Panc1 (cell line): Measurements from ENCODE around the gene ETV7. TPM values are rescaled to one million over a fixed set of nuclear protein-coding genes. Genes with fewer than 3 reads are reported as not detected.

Source experiments
- ATAC-seq: fragments of 200-7000 bp; cut with Tn5 transposase; 2 replicates; pipeline ENCODE4 v1.9.1; 2020; ENCODE audit warnings: mild to moderate bottlenecking, moderate library complexity
- BruUV-seq: library from RNA; stranded (reverse); fragments of 400-500 nt; replicated peaks from 2 replicates; lab custom pipeline; 2021; lab: Mats Ljungman, UMichigan
- CTCF ChIA-PET: fragments of 300-600 bp; sonication (Branson Sonifier 250); formaldehyde crosslinking; loops from one replicate; lab custom pipeline; 2022; ENCODE audit warnings: antibody characterized with exemption; lab: Charles Lee
- POLR2A ChIA-PET: fragments of 300-600 bp; sonication (Branson Sonifier 250); formaldehyde crosslinking; loops from one replicate; lab custom pipeline; 2022; ENCODE audit warnings: antibody characterized with exemption; lab: Charles Lee
- DNase-seq: peaks from one replicate; pipeline ENCODE4 v3.0.0-alpha.2; 2010; ENCODE audit warnings: low read depth, low spot score
- H3K27ac ChIP-seq: 2 replicates; pipeline ENCODE4 v1.5.1; 2011; ENCODE audit warnings: mild to moderate bottlenecking, low read length, inconsistent platforms
- H3K27me3 ChIP-seq: fragments of 200-500 bp; sonication (Bioruptor generic); 2 replicates; pipeline ENCODE4 v1.6.0; 2014; ENCODE audit warnings: low read length, inconsistent platforms; ENCODE audit not compliant: control insufficient read depth, insufficient read depth
- H3K36me3 ChIP-seq: fragments of 200-500 bp; sonication (Bioruptor generic); 2 replicates; pipeline ENCODE4 v1.5.1; 2014; ENCODE audit warnings: inconsistent platforms, mild to moderate bottlenecking, low read length, moderate library complexity; ENCODE audit not compliant: control insufficient read depth, insufficient read depth
- H3K4me1 ChIP-seq: 2 replicates; pipeline ENCODE4 v1.5.1; 2011; ENCODE audit warnings: inconsistent platforms, mild to moderate bottlenecking, low read length, moderate library complexity; ENCODE audit not compliant: control insufficient read depth, insufficient read depth
- H3K4me3 ChIP-seq, 2 experiments: 2 replicates each; pipeline ENCODE4 v1.5.1; 2011 to 2012; ENCODE audit warnings: low read depth in 2 of 2, low read length in 2 of 2, mild to moderate bottlenecking in 2 of 2, inconsistent platforms in 1 of 2, moderate library complexity in 1 of 2
- H3K9me3 ChIP-seq: fragments of 200-500 bp; sonication (Bioruptor generic); 2 replicates; pipeline ENCODE4 v1.5.1; 2014; ENCODE audit warnings: low read depth, mild to moderate bottlenecking, inconsistent platforms, low read length, moderate library complexity; ENCODE audit not compliant: control insufficient read depth, insufficient read depth
- CTCF ChIP-seq: fragments of 450-650 bp; IDR thresholded peaks from 2 replicates; pipeline ENCODE4 v1.5.1; 2017; ENCODE audit warnings: mild to moderate bottlenecking
- POLR2AphosphoS5 ChIP-seq: IDR thresholded peaks from 2 replicates; pipeline ENCODE4 v1.6.1; 2012; ENCODE audit warnings: mild to moderate bottlenecking, low read depth, low read length, moderate library complexity
- REST ChIP-seq, 2 experiments: IDR thresholded peaks; 2 replicates each; pipeline ENCODE4 v1.6.1; 2011 to 2012; ENCODE audit warnings: low read depth in 2 of 2, control low read depth in 1 of 2, low read length in 1 of 2, mild to moderate bottlenecking in 1 of 2, moderate library complexity in 1 of 2; ENCODE audit not compliant: insufficient read depth in 1 of 2
- SIN3A ChIP-seq: IDR thresholded peaks from 2 replicates; pipeline ENCODE4 v1.6.1; 2012; ENCODE audit warnings: low read depth, mild to moderate bottlenecking, low read length, moderate library complexity, borderline replicate concordance; ENCODE audit not compliant: insufficient read depth
- TCF7L2 ChIP-seq: IDR thresholded peaks from 2 replicates; pipeline ENCODE4 v1.6.1; 2011; ENCODE audit warnings: mild to moderate bottlenecking, low read depth, low read length, inconsistent platforms
- in situ Hi-C: cut with HindIII; loops from 2 replicates; pipeline ENCODE4 v1.10.0; 2016; ENCODE audit warnings: low sequenced_read_pairs, low pct_unique_long_range_greater_than_20kb
- intact Hi-C: fragments of 100-400 bp; cut with micrococcal nuclease; formaldehyde crosslinking; loops from one replicate; pipeline ENCODE4 v1.10.0; 2022; ENCODE audit not compliant: unreplicated experiment
- total RNA-seq: library from RNA; stranded (reverse); gene quantifications from one replicate; pipeline ENCODE4 v1.2.1, GENCODE V29; 2021; ENCODE audit not compliant: unreplicated experiment

The ETV7 gene
- total RNA-seq, 1 experiment from 2014 or later, result 2.0 TPM

GRCh38 chr6:36334832-36335459 lies 52.5 kb downstream of the ETV7 start:
- TF ChIP-seq CTCF (no peak), TCF7L2 (no peak)
- H3K36me3 ChIP-seq, result no peaks in the 10 kb centered on the region
- no peak overlapping the region for H3K27ac ChIP-seq
- DNase-seq (no peak), ATAC-seq (0 out of 2 replicates have a peak, but pooled peaks have one; percentile 28)
- no peak overlapping the region for H3K4me3 ChIP-seq
- in situ Hi-C loops, result no loop called here
- intact Hi-C loops, result no loop called here
- ChIA-PET POLR2A (no interaction called here), CTCF (interaction anchor here (0.6 kb wide), 1 partner anchor 27 kb away, joined by 3 read pairs; no protein-coding TSS in a partner anchor)
- H3K4me1 ChIP-seq, result peaks cover 5% of the 10 kb centered on the region
- no peaks in the 10 kb centered on the region for H3K9me3 ChIP-seq
- no TSS peak for BruUV-seq
- H3K27me3 ChIP-seq, result peaks cover 16% of the 10 kb centered on the region

GRCh38 chr6:36333931-36334725 lies 53.3 kb downstream of the ETV7 start:
- Histone ChIP-seq H3K4me3 (no peak overlapping the region), H3K4me1 (peaks cover 5% of the 10 kb centered on the region), H3K9me3 (no peaks in the 10 kb centered on the region), H3K36me3 (no peaks in the 10 kb centered on the region), H3K27me3 (peaks cover 16% of the 10 kb centered on the region), H3K27ac (no peak overlapping the region)
- no TSS peak for BruUV-seq
- in situ Hi-C loops, result no loop called here
- CTCF ChIA-PET, result no interaction called here
- intact Hi-C loops, result no loop called here
- POLR2A ChIA-PET, result interaction anchor here (0.9 kb wide), 1 partner anchor 57 kb away, joined by 3 read pairs; no protein-coding TSS in a partner anchor
- no peak for TF ChIP-seq SIN3A
- no peak for TF ChIP-seq CTCF
- no peak for TF ChIP-seq POLR2AphosphoS5
- no peak for TF ChIP-seq TCF7L2
- no peak for TF ChIP-seq REST (IDR thresholded peaks at IDR 0.05; ENCODE audit: insufficient read depth in 1 of 2, low read depth in 2 of 2, low read length in 1 of 2)
- ATAC-seq (no peak), DNase-seq (no peak)
